HTERT RPE-1 (cell line): ENCODE results near the gene TEX53.

Source experiments
- in situ Hi-C: fragments of 300-500 bp; cut with MboI; formaldehyde crosslinking; loops from 4 replicates; pipeline ENCODE4 v1.14.3; 2020; ENCODE audit warnings: low sequenced_read_pairs

The TEX53 gene

GRCh38 chr9:114681594-114682332 lies 24.2 kb upstream of the TEX53 start, which contains the start of gene TEX48:
TSS of gene TEX48 (minus strand) at chr9:114682192. CDS start at chr9:114671723, 10,469 bp downstream.
- in situ Hi-C loops = loop anchor here (25.0 kb wide), 1 partner anchor 331 kb away; no protein-coding TSS in a partner anchor

- in situ Hi-C loops = loop anchor here (25.0 kb wide), 1 partner anchor 332 kb away; no protein-coding TSS in a partner anchor
Observed at GRCh38 chr9:114680259-114681001, 22.8 kb upstream of the TEX53 start.

GRCh38 chr9:114678795-114679194 lies 21.2 kb upstream of the TEX53 start:
- in situ Hi-C loops = loop anchor here (25.0 kb wide), 1 partner anchor 334 kb away; no protein-coding TSS in a partner anchor

GRCh38 chr9:114678130-114678529 lies 20.5 kb upstream of the TEX53 start:
- in situ Hi-C loops = loop anchor here (25.0 kb wide), 1 partner anchor 334 kb away; no protein-coding TSS in a partner anchor

- in situ Hi-C loops = loop anchor here (25.0 kb wide), 1 partner anchor 335 kb away; no protein-coding TSS in a partner anchor
Observed at GRCh38 chr9:114677418-114677817, 19.8 kb upstream of the TEX53 start.

GRCh38 chr9:114676901-114677300 lies 19.3 kb upstream of the TEX53 start:
- in situ Hi-C loops = loop anchor here (25.0 kb wide), 1 partner anchor 335 kb away; no protein-coding TSS in a partner anchor

- in situ Hi-C loops = loop anchor here (25.0 kb wide), 1 partner anchor 337 kb away; no protein-coding TSS in a partner anchor
Observed at GRCh38 chr9:114674798-114675540, 17.4 kb upstream of the TEX53 start.

GRCh38 chr9:114674076-114674797 lies 16.6 kb upstream of the TEX53 start:
- in situ Hi-C loops = no loop called here

- in situ Hi-C loops = no loop called here
Observed at GRCh38 chr9:114671605-114672004, 14.0 kb upstream of the TEX53 start.

- in situ Hi-C loops = no loop called here
Observed at GRCh38 chr9:114669961-114670360, 12.4 kb upstream of the TEX53 start.

- in situ Hi-C loops = no loop called here
Observed at GRCh38 chr9:114668146-114668545, 10.5 kb upstream of the TEX53 start.

- in situ Hi-C loops = no loop called here
Observed at GRCh38 chr9:114666851-114667250, 9.2 kb upstream of the TEX53 start.

GRCh38 chr9:114666401-114666800 lies 8.8 kb upstream of the TEX53 start:
- in situ Hi-C loops = no loop called here

GRCh38 chr9:114664181-114664580 lies 6.6 kb upstream of the TEX53 start:
- in situ Hi-C loops = no loop called here

- in situ Hi-C loops = no loop called here
Observed at GRCh38 chr9:114662081-114662989, 4.7 kb upstream of the TEX53 start.

- in situ Hi-C loops = no loop called here
Observed at GRCh38 chr9:114656301-114656700, 1.3 kb downstream of the TEX53 start.

GRCh38 chr9:114655689-114656088 lies 1.9 kb downstream of the TEX53 start:
- in situ Hi-C loops = no loop called here

GRCh38 chr9:114653556-114654159 lies 3.9 kb downstream of the TEX53 start:
- in situ Hi-C loops = no loop called here
